HepG2 (cell line): ENCODE results near the gene PNPLA1.

ENCODE experiments used
- CBX1 ChIP-seq: IDR thresholded peaks from one replicate; pipeline ENCODE4 v1.6.1; 2016; ENCODE audit warnings: antibody characterized with exemption, low read depth
- HOXA7 ChIP-seq: sonication (generic); formaldehyde crosslinking; IDR thresholded peaks from 2 replicates; pipeline ENCODE4 v1.8.1; 2022; ENCODE audit warnings: mild to moderate bottlenecking, missing genetic modification reagents, moderate library complexity
- SIN3A ChIP-seq: IDR thresholded peaks from 2 replicates; pipeline ENCODE4 v1.6.1; 2011; ENCODE audit warnings: low read depth, mild to moderate bottlenecking, control low read depth, low read length, borderline replicate concordance
- TF ChIP-seq, protein P1 (sequence below): sonication (generic); formaldehyde crosslinking; IDR thresholded peaks from 2 replicates; pipeline ENCODE4 v1.9.0; 2021; ENCODE audit warnings: missing genetic modification reagents, borderline replicate concordance

DNA sequence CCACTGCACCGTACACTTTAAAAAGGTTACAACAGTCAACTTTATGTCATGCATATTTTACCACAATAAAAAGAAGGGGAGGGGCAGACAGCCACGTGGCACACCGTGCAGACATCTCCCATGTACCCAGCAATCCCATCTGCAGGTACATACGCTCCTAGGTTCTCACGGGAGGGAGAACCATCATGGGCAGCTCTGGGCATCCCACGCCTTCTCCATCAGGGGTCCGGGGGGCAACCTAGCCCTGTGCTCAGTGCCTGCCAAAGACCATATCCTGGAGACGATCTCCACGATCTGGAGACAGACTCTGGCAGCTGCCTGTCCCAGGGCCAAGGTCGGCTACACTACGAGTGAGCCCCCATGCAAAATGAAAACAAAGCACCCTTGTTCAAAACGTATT is 69.3 kb downstream of the PNPLA1 start:
- TF ChIP-seq SIN3A (no peak), CBX1 (no peak), HOXA7 (CRISPR knock-in tag) (no peak)
- TF ChIP-seq, protein P1, sequence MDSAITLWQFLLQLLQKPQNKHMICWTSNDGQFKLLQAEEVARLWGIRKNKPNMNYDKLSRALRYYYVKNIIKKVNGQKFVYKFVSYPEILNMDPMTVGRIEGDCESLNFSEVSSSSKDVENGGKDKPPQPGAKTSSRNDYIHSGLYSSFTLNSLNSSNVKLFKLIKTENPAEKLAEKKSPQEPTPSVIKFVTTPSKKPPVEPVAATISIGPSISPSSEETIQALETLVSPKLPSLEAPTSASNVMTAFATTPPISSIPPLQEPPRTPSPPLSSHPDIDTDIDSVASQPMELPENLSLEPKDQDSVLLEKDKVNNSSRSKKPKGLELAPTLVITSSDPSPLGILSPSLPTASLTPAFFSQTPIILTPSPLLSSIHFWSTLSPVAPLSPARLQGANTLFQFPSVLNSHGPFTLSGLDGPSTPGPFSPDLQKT (CRISPR knock-in tag) = no peak
